ENCODE results near the gene PAK5.

DNA sequence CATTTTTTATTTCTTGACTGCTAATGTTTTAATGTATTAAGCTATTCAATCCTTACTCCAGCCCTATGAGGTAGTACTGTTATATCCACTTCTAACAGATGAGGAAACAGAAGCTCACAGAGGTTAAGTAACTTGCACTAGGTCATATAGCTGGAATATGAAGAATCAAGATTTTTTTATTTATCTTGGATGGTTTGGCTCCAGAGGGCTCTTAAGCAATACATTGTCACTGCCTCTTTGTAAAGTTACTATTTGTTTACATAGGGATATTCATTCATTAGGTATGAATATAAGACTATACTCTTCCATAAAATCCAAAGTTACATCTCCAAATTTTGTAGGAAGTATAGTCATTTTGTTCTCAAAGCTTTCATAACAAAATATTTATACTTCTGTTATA, 210.7 kb downstream of the PAK5 start:
- TF ChIP-seq, protein P1, sequence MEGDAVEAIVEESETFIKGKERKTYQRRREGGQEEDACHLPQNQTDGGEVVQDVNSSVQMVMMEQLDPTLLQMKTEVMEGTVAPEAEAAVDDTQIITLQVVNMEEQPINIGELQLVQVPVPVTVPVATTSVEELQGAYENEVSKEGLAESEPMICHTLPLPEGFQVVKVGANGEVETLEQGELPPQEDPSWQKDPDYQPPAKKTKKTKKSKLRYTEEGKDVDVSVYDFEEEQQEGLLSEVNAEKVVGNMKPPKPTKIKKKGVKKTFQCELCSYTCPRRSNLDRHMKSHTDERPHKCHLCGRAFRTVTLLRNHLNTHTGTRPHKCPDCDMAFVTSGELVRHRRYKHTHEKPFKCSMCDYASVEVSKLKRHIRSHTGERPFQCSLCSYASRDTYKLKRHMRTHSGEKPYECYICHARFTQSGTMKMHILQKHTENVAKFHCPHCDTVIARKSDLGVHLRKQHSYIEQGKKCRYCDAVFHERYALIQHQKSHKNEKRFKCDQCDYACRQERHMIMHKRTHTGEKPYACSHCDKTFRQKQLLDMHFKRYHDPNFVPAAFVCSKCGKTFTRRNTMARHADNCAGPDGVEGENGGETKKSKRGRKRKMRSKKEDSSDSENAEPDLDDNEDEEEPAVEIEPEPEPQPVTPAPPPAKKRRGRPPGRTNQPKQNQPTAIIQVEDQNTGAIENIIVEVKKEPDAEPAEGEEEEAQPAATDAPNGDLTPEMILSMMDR (IDR thresholded peaks at IDR 0.05): no peak
- TF ChIP-seq POLR2A (IDR thresholded peaks at IDR 0.05): no peak

All from esophagus squamous epithelium (tissue), 4 donors.